ENCODE results near the gene CD74.

CD74 gene

GRCh38 chr5:150397146-150397781, 15.4 kb downstream of the CD74 start:
- DNase-seq (ENCODE audit: low read depth in 2 of 2): no peak

- DNase-seq (ENCODE audit: low read depth in 2 of 2): no peak
These were observed 16.4 kb downstream of the CD74 start for GRCh38 chr5:150396267-150396666.

- no peak for DNase-seq (ENCODE audit: low read depth in 2 of 2)
These were observed 17.1 kb downstream of the CD74 start for GRCh38 chr5:150395688-150395975.

- DNase-seq (ENCODE audit: low read depth in 2 of 2): no peak
These were observed 17.6 kb downstream of the CD74 start for GRCh38 chr5:150394912-150395687.

- no peak for DNase-seq (ENCODE audit: low read depth in 2 of 2)
These were observed 18.6 kb downstream of the CD74 start for GRCh38 chr5:150394131-150394530.

GRCh38 chr5:150393096-150393645, 19.5 kb downstream of the CD74 start:
- no peak for DNase-seq (ENCODE audit: low read depth in 2 of 2)

GRCh38 chr5:150392680-150393079, 20.0 kb downstream of the CD74 start:
- DNase-seq (ENCODE audit: low read depth in 2 of 2): no peak

- DNase-seq (ENCODE audit: low read depth in 2 of 2): no peak
These were observed 20.7 kb downstream of the CD74 start for GRCh38 chr5:150391986-150392385.

GRCh38 chr5:150391064-150391834, 21.5 kb downstream of the CD74 start:
- no peak for DNase-seq (ENCODE audit: low read depth in 2 of 2)

GRCh38 chr5:150389531-150390266, 23.0 kb downstream of the CD74 start:
- no peak for DNase-seq (ENCODE audit: low read depth in 2 of 2)

GRCh38 chr5:150386024-150386855, 26.5 kb downstream of the CD74 start:
- no peak for DNase-seq (ENCODE audit: low read depth in 2 of 2)

GRCh38 chr5:150384701-150385100, 28.0 kb downstream of the CD74 start:
- no peak for DNase-seq (ENCODE audit: low read depth in 2 of 2)

- no peak for DNase-seq (ENCODE audit: low read depth in 2 of 2)
These were observed 34.6 kb downstream of the CD74 start for GRCh38 chr5:150377964-150378694.

- DNase-seq (ENCODE audit: low read depth in 2 of 2): no peak
These were observed 35.6 kb downstream of the CD74 start for GRCh38 chr5:150376799-150377771.

- no peak for DNase-seq (ENCODE audit: low read depth in 2 of 2)
These were observed 38.1 kb downstream of the CD74 start for GRCh38 chr5:150374651-150375050.

- DNase-seq (ENCODE audit: low read depth in 2 of 2): no peak
These were observed 40.1 kb downstream of the CD74 start for GRCh38 chr5:150372639-150373038.

GRCh38 chr5:150368526-150368925, 44.2 kb downstream of the CD74 start:
- DNase-seq (ENCODE audit: low read depth in 2 of 2): no peak

- DNase-seq (ENCODE audit: low read depth in 2 of 2): no peak
These were observed 48.7 kb downstream of the CD74 start for GRCh38 chr5:150364004-150364403.

- no peak for DNase-seq (ENCODE audit: low read depth in 2 of 2)
These were observed 49.5 kb downstream of the CD74 start for GRCh38 chr5:150363185-150363584.
